ENCODE data around the gene NDUFAF2.

Gene NDUFAF2

DNA sequence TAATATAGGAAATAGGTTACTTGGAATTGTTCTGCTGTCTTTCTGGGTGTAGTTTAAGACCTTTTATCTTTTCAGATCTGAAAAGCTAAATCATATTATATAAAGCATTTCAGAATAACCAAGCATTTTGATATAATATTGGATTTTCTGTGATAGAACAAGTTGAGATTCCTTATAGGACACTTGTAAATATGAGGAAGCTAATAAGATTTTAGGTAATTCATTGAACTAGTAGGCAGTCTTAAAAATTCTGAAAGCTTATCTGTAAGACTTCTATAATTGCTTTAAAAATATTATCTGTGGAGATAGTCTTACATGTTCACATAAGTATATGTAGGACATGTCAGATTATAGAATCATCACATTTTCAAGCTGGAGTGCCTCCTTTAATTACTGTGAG lies 114.5 kb downstream of the NDUFAF2 start:
- TF ChIP-seq, protein P1, sequence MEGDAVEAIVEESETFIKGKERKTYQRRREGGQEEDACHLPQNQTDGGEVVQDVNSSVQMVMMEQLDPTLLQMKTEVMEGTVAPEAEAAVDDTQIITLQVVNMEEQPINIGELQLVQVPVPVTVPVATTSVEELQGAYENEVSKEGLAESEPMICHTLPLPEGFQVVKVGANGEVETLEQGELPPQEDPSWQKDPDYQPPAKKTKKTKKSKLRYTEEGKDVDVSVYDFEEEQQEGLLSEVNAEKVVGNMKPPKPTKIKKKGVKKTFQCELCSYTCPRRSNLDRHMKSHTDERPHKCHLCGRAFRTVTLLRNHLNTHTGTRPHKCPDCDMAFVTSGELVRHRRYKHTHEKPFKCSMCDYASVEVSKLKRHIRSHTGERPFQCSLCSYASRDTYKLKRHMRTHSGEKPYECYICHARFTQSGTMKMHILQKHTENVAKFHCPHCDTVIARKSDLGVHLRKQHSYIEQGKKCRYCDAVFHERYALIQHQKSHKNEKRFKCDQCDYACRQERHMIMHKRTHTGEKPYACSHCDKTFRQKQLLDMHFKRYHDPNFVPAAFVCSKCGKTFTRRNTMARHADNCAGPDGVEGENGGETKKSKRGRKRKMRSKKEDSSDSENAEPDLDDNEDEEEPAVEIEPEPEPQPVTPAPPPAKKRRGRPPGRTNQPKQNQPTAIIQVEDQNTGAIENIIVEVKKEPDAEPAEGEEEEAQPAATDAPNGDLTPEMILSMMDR (conservative IDR thresholded peaks at IDR 0.05; ENCODE audit: low read depth): no peak
- no peak for DNase-seq (ENCODE audit: low spot score)
- no peak overlapping the region for H3K27ac ChIP-seq
- CTCF ChIA-PET: interaction anchor here (0.7 kb wide), 1 partner anchor 9 kb away, joined by 3 read pairs; no protein-coding TSS in a partner anchor
- POLR2A ChIA-PET (ENCODE audit: low non-redundant PET): no interaction called here

DNA sequence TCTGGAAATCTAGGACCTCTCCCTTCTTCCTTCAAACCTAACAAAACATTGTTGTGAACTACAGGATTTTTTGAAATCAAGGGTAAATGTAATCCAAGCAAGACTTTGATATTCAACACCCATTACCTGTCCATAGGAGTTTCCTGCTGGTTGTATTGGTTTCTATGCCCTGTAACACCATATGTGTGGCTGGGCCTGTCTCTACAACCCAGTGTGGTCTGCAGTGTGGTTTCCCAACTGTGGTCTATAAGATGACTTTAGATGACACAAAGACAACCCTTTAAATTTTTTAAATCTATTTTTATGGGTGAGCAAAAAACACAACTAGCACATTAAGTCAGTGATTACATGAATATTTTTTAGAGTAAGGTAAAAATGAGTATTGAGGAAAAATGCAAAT lies 124.1 kb downstream of the NDUFAF2 start:
- ChIA-PET POLR2A (ENCODE audit: low non-redundant PET) (no interaction called here), CTCF (interaction anchor here (0.7 kb wide), 1 partner anchor 576 kb away, joined by 4 read pairs; no protein-coding TSS in a partner anchor)

DNA sequence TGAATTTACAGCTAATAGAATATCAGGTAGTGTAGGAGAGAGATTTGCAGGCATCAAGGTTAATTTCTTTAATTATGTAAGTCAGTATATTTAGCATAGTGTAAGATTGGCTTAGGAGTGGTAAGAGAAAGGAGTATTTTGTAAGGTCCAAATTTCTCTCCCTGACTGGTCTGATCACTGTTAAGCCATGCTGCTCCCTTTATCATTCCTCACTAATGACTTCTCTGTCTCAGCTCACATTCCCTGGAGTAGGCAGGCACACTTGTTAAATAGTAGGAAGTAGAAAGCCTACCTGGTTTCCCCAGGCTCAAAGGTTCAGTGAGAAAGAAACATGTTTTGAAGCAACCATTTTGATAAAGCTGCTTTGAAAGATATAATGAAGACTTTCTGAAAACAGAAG lies 126.5 kb downstream of the NDUFAF2 start:
- ChIA-PET CTCF (interaction anchor here (1.5 kb wide), 1 partner anchor 17 kb away, joined by 3 read pairs; no protein-coding TSS in a partner anchor), POLR2A (ENCODE audit: low non-redundant PET) (no interaction called here)
- no peak overlapping the region for H3K27ac ChIP-seq
- DNase-seq (ENCODE audit: low spot score): no peak
- TF ChIP-seq, protein P1 (conservative IDR thresholded peaks at IDR 0.05; ENCODE audit: low read depth): no peak

More for the DNA sequence above, 124.1 kb downstream of the NDUFAF2 start:
- DNase-seq (ENCODE audit: low spot score): no peak
- TF ChIP-seq, protein P1 (conservative IDR thresholded peaks at IDR 0.05; ENCODE audit: low read depth): no peak
- no peak overlapping the region for H3K27ac ChIP-seq

DNA sequence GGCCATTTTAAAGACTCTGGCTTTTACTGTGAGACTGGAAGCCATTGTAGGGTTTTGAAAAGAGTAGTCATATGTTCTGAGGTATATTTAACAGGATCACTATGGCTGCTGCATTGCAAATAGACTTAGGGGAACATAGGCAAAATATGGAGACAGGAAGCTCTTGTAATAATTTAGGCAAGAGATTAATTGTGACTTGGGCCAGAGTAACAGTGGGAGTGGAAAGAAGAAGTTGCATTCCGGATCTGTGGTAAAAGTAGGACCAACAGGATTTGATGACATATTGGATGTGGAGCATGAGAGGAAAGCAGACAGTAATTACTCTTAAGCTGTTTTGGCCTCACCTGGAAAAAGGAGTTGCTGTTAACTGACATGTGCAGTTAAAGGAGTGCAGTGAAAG lies 131.6 kb downstream of the NDUFAF2 start:
- TF ChIP-seq, protein P1 (conservative IDR thresholded peaks at IDR 0.05; ENCODE audit: low read depth): no peak
- POLR2A ChIA-PET (ENCODE audit: low non-redundant PET): no interaction called here
- DNase-seq (ENCODE audit: low spot score): no peak

DNA sequence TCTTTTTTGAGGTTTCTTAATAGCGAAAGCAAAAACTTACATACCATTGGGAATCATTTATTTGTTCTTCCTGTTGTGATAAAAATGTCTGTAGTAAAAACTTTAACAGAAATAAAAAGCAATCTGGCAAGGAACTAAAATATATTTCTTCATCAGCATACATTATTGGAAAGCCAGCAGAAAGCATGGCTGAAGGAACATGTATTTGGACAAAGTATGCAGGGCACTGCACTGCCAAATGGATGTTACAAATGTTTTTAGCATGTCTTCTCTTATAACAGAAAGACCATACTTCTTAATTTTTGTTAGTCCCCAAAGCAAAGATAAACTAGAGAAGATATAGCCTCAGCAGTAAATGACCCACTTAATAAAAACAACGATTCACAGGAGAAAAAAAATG lies 136.7 kb downstream of the NDUFAF2 start:
- TF ChIP-seq, protein P1 (conservative IDR thresholded peaks at IDR 0.05; ENCODE audit: low read depth): no peak
- no peak overlapping the region for H3K27ac ChIP-seq
- no peak for DNase-seq (ENCODE audit: low spot score)
- POLR2A ChIA-PET (ENCODE audit: low non-redundant PET): no interaction called here
- CTCF ChIA-PET: no interaction called here

More for the DNA sequence above, 131.6 kb downstream of the NDUFAF2 start:
- CTCF ChIA-PET: no interaction called here
- no peak overlapping the region for H3K27ac ChIP-seq

DNA sequence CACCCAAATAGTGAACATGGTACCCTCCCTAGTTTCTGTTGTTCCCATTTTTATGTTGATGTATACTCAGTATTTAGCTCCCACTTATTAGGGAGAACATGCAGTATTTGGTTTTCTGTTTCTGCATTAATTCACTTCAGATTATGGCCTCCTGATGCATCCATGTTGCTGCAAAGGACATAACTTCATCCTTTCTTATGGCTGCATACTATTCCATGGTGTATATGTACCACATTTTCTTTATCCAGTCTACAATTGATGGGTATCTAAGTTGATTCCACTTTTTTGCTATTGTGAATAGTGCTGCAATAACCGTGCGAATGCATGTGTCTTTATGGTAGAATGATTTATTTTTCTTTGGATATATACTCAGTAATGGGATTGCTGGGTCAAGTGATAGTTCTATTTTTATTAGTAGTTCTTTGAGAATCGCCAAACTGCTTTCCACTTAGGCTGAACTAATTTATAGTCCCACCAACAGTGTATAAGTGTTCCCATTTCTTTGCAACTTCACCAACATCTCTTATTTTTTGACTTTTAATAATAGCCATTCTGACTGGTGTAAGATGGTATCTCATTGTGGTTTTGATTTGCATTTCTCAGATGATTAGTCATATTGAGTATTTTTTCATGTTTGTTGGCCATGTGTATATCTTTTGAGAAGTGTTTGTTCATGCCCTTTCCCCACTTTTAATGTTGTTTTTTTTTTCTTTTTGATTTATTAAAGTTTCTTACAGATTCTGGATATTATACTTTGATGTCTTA lies 137.7 kb downstream of the NDUFAF2 start:
- no peak for DNase-seq (ENCODE audit: low spot score)
- CTCF ChIA-PET: interaction anchor here (0.6 kb wide), 1 partner anchor 609 kb away, joined by 3 read pairs; no protein-coding TSS in a partner anchor
- TF ChIP-seq, protein P1 (conservative IDR thresholded peaks at IDR 0.05; ENCODE audit: low read depth): no peak
- POLR2A ChIA-PET (ENCODE audit: low non-redundant PET): no interaction called here
- no peak overlapping the region for H3K27ac ChIP-seq

All from RWPE1 (cell line).